GM18498 (cell line): ENCODE measurements around the gene C14orf132.

ENCODE experiments used
- ATAC-seq: cut with Tn5 transposase; IDR thresholded peaks from one replicate; pipeline ENCODE4 v1.9.1; 2021; ENCODE audit warnings: mild to moderate bottlenecking, moderate library complexity; ENCODE audit not compliant: unreplicated experiment

Gene C14orf132

GRCh38 chr14:96139879-96140278, 100.7 kb downstream of the C14orf132 start:
- no peak for ATAC-seq

- no peak for ATAC-seq
These were observed 101.8 kb downstream of the C14orf132 start for GRCh38 chr14:96140952-96141351.
